Activated CD4-positive, alpha-beta T cell treated with anti-CD3 and anti-CD28 coated beads, Interleukin-2, amount 50 U/mL, for 16 hours (primary cell): Measurements from ENCODE around the gene CNTN5.

Experiments
- DNase-seq: peaks from one replicate; pipeline ENCODE4 v3.0.0-alpha.2; 2020

The CNTN5 gene

GRCh38 chr11:99171330-99171729 is 150.6 kb downstream of the CNTN5 start:
- no peak for DNase-seq

GRCh38 chr11:99176430-99176829 is 155.7 kb downstream of the CNTN5 start:
- no peak for DNase-seq

- DNase-seq: no peak
Measured at GRCh38 chr11:99177446-99177845, 156.7 kb downstream of the CNTN5 start.

- DNase-seq: no peak
Measured at GRCh38 chr11:99184146-99184545, 163.4 kb downstream of the CNTN5 start.

GRCh38 chr11:99188221-99188620 is 167.5 kb downstream of the CNTN5 start:
- no peak for DNase-seq

- DNase-seq: no peak
Measured at GRCh38 chr11:99192716-99193115, 172.0 kb downstream of the CNTN5 start.

GRCh38 chr11:99197477-99197876 is 176.7 kb downstream of the CNTN5 start:
- no peak for DNase-seq

- no peak for DNase-seq
Measured at GRCh38 chr11:99198215-99198614, 177.5 kb downstream of the CNTN5 start.

GRCh38 chr11:99199341-99199740 is 178.6 kb downstream of the CNTN5 start:
- no peak for DNase-seq

GRCh38 chr11:99200720-99201119 is 180.0 kb downstream of the CNTN5 start:
- no peak for DNase-seq

- no peak for DNase-seq
Measured at GRCh38 chr11:99208813-99209212, 188.1 kb downstream of the CNTN5 start.

- DNase-seq: no peak
Measured at GRCh38 chr11:99229544-99229943, 208.8 kb downstream of the CNTN5 start.

GRCh38 chr11:99234534-99234933 is 213.8 kb downstream of the CNTN5 start:
- no peak for DNase-seq

- DNase-seq: no peak
Measured at GRCh38 chr11:99238401-99238800, 217.7 kb downstream of the CNTN5 start.

- DNase-seq: no peak
Measured at GRCh38 chr11:99240192-99241030, 219.7 kb downstream of the CNTN5 start.

- no peak for DNase-seq
Measured at GRCh38 chr11:99241066-99241465, 220.3 kb downstream of the CNTN5 start.

GRCh38 chr11:99244613-99245012 is 223.9 kb downstream of the CNTN5 start:
- no peak for DNase-seq

GRCh38 chr11:99246199-99246598 is 225.4 kb downstream of the CNTN5 start:
- no peak for DNase-seq

GRCh38 chr11:99256614-99257013 is 235.9 kb downstream of the CNTN5 start:
- DNase-seq: no peak

- no peak for DNase-seq
Measured at GRCh38 chr11:99257131-99257530, 236.4 kb downstream of the CNTN5 start.

GRCh38 chr11:99260696-99261095 is 239.9 kb downstream of the CNTN5 start:
- DNase-seq: no peak

GRCh38 chr11:99268886-99269285 is 248.1 kb downstream of the CNTN5 start:
- DNase-seq: no peak

GRCh38 chr11:99271527-99271926 is 250.8 kb downstream of the CNTN5 start:
- no peak for DNase-seq

GRCh38 chr11:99275521-99275920 is 254.8 kb downstream of the CNTN5 start:
- DNase-seq: no peak

GRCh38 chr11:99277281-99277680 is 256.5 kb downstream of the CNTN5 start:
- DNase-seq: no peak
